GM12878 (cell line): ENCODE data around the gene PKD1L1.

Source experiments
- CREB1 ChIP-seq: IDR thresholded peaks from 2 replicates; pipeline ENCODE4 v1.6.1; 2012; ENCODE audit warnings: low read depth, mild to moderate bottlenecking, inconsistent platforms
- CTCF ChIP-seq, 3 experiments: IDR thresholded peaks in 2 of 3; conservative IDR thresholded peaks in 1 of 3; 2 replicates each; pipeline ENCODE4 v1.5.1; 2011; ENCODE audit warnings: low read depth in 3 of 3, low read length in 3 of 3, mild to moderate bottlenecking in 3 of 3, control low read depth in 2 of 3, moderate library complexity in 2 of 3, inconsistent platforms in 1 of 3, mixed read lengths in 1 of 3; ENCODE audit not compliant: control insufficient read depth in 2 of 3, insufficient read depth in 1 of 3; ENCODE audit errors: extremely low read depth in 1 of 3
- EZH2 ChIP-seq: IDR thresholded peaks from 2 replicates; pipeline ENCODE4 v1.6.1; 2012; ENCODE audit warnings: low read depth, mild to moderate bottlenecking, control low read depth, inconsistent platforms, low read length, borderline replicate concordance; ENCODE audit not compliant: control insufficient read depth
- MYC ChIP-seq: IDR thresholded peaks from 2 replicates; pipeline ENCODE4 v1.6.1; 2011; ENCODE audit warnings: mild to moderate bottlenecking, low read length, moderate library complexity, inconsistent platforms; ENCODE audit not compliant: insufficient read depth, insufficient replicate concordance, insufficient read length, severe bottlenecking
- POLR2A ChIP-seq: IDR thresholded peaks from 2 replicates; pipeline ENCODE4 v1.6.1; 2011; ENCODE audit warnings: low read depth, mild to moderate bottlenecking, low read length
- POLR2AphosphoS5 ChIP-seq: IDR thresholded peaks from 2 replicates; pipeline ENCODE4 v1.6.1; 2011; ENCODE audit warnings: mild to moderate bottlenecking, low read length, inconsistent platforms
- RB1 ChIP-seq: fragments of 450-650 bp; formaldehyde crosslinking; IDR thresholded peaks from 2 replicates; pipeline ENCODE4 v1.6.1; 2017; ENCODE audit warnings: mild to moderate bottlenecking, borderline replicate concordance
- SMC3 ChIP-seq: IDR thresholded peaks from 2 replicates; pipeline ENCODE4 v1.6.1; 2011; ENCODE audit warnings: low read length, improper control_type of control experiment, borderline replicate concordance
- SRF ChIP-seq, 2 experiments: IDR thresholded peaks; 2 replicates each; pipeline ENCODE4 v1.6.1; 2011; ENCODE audit warnings: low read depth in 2 of 2, low read length in 2 of 2, mild to moderate bottlenecking in 1 of 2, moderate library complexity in 1 of 2

- TF ChIP-seq EZH2 (no peak), POLR2AphosphoS5 (no peak), CREB1 (no peak), CTCF (IDR thresholded peaks at IDR 0.05 in 2 of 3, conservative IDR thresholded peaks at IDR 0.05 in 1 of 3; ENCODE audit: control insufficient read depth in 2 of 3, extremely low read depth in 1 of 3, insufficient read depth in 1 of 3, low read depth in 3 of 3, low read length in 3 of 3) (no peak), RB1 (no peak), MYC (no peak), SMC3 (no peak), POLR2A (no peak), SRF (IDR thresholded peaks at IDR 0.05; ENCODE audit: low read depth in 2 of 2, low read length in 2 of 2) (no peak)
Observed at GRCh38 chr7:47771336-47771989, 176.8 kb downstream of the PKD1L1 start.
